Esophagus muscularis mucosa (tissue), 4 donors: ENCODE data around the gene CHRNA4. TPM values are rescaled to one million over a fixed set of nuclear protein-coding genes. Genes with fewer than 3 reads are reported as not detected.
A peak's percentile ranks its signal among the peaks of the same experiment; 100 is the strongest.
"Not testable (repeated sequence)": the region's sequence is repeated elsewhere in the genome, so short reads cannot be mapped to it uniquely, and the experiment has no call there.

ENCODE experiments used
- DNase-seq: peaks from one replicate; pipeline ENCODE4 v3.0.0-alpha.2; 2017; ENCODE audit errors: extremely low spot score
- H3K27ac ChIP-seq, 4 donors: fragments of 200-600 bp; sonication (generic); replicated peaks in 1 of 4; 1 replicate in 3 of 4; 2 replicates in 1 of 4; pipeline ENCODE4 v1.5.1; 2016 to 2019; ENCODE audit warnings: mild to moderate bottlenecking in 1 of 4
- H3K27me3 ChIP-seq, 4 donors: fragments of 200-600 bp; sonication (generic); one replicate each; pipeline versions ENCODE4 v1.5.1 to v1.6.0; 2016 to 2019
- H3K36me3 ChIP-seq, 4 donors: fragments of 200-600 bp; sonication (generic); one replicate each; pipeline ENCODE4 v1.5.1; 2016 to 2019
- H3K4me1 ChIP-seq, 4 donors: fragments of 200-600 bp; sonication (generic); one replicate each; pipeline ENCODE4 v1.5.1; 2016 to 2019
- H3K4me3 ChIP-seq, 4 donors: fragments of 200-600 bp; sonication (generic); 1 replicate in 2 of 4; 2 replicates in 2 of 4; pipeline ENCODE4 v1.5.1; 2016 to 2019; ENCODE audit warnings: mild to moderate bottlenecking in 4 of 4, moderate library complexity in 1 of 4
- H3K9me3 ChIP-seq, 4 donors: fragments of 200-600 bp; sonication (generic); 1 replicate in 3 of 4; 2 replicates in 1 of 4; pipeline ENCODE4 v1.5.1; 2016 to 2019
- CTCF ChIP-seq, 3 experiments: fragments of 200-600 bp in 2 of 3; fragments of 450-650 bp in 1 of 3; sonication (generic) in 2 of 3; IDR thresholded peaks; one replicate each; pipeline ENCODE4 v1.5.1; 2017 to 2019; ENCODE audit warnings: antibody characterized with exemption in 3 of 3, mild to moderate bottlenecking in 2 of 3, moderate library complexity in 1 of 3
- EP300 ChIP-seq: sonication (generic); formaldehyde crosslinking; IDR thresholded peaks from one replicate; pipeline ENCODE4 v1.6.1; 2017; ENCODE audit warnings: antibody characterized with exemption
- POLR2A ChIP-seq: fragments of 450-650 bp; IDR thresholded peaks from one replicate; pipeline ENCODE4 v1.6.1; 2017; ENCODE audit warnings: antibody characterized with exemption, moderate library complexity, mild to moderate bottlenecking, low read depth
- POLR2AphosphoS5 ChIP-seq, 2 donors: sonication (generic); formaldehyde crosslinking; IDR thresholded peaks; one replicate each; pipeline ENCODE4 v1.6.1; 2017; ENCODE audit warnings: antibody characterized with exemption in 2 of 2
- WGBS: methylation state at CpG from one replicate; pipeline ENCODE4 v1.1.5; 2018; 5-methylcytosine and 5-hydroxymethylcytosine counted together
- intact Hi-C: fragments of 100-400 bp; cut with DNase I; formaldehyde crosslinking; loops from one replicate; pipeline ENCODE4 v1.15.1; 2023
- total RNA-seq, 4 donors: library from RNA; depleted of rRNA; stranded (reverse); fragments of >200 nt; gene quantifications; one replicate each; pipeline versions ENCODE4 v1.1.0 to v1.2.1, GENCODE V29; 2016

CHRNA4 gene
- total RNA-seq, 4 donors from 2014 or later, result not detected

DNA sequence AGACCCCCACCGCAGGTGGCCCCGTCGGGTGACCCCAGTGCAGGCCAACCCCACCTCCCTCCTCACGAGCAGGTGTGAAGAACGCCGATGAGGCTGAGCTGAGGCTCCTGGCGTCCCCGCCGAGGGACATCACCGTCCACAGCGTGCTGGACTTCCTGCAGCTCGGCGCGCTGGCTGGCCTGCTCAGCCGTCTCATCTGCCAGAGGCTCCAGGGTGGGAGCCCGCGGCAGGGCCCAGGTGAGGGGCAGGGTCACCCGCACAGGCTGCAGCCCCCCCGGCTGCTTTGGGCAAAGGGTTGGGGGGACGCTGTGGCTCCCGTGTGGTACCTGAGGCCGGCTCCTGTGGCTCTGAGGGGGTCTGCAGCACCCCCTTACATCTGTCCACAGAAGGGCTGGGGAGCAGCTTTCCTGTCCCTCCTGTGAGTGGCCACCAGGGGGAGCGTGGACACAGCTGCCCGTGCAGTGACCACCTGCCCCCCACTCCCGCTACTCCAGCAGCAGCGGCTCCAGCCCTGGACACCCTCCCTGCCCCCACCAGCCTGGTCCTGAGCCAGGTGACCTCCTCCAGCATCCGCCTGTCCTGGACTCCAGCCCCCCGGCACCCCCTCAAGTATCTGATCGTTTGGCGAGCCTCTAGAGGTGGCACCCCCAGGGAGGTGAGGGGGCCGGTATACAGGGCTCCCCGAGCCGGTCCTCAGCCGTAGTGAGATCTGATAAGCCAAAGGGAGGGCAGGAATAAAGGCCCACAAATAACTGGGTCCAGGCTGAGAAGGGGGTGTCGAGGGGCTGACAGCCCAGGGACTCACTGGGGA is 51.7 kb downstream of the CHRNA4 start:
- DNase-seq, result no peak
- Histone ChIP-seq H3K36me3 (no peaks in the 10 kb centered on the region), H3K9me3 (no peaks in the 10 kb centered on the region), H3K4me1 (peaks cover 0 to 20% (median 14%) of the 10 kb centered on the region in 4 donors), H3K4me3 (no peak overlapping the region), H3K27ac (no peak overlapping the region), H3K27me3 (peaks cover 0 to 84% (median 28%) of the 10 kb centered on the region in 4 donors)
- TF ChIP-seq POLR2A (no peak), CTCF (IDR thresholded peaks at IDR 0.05) (peak; percentile 55 to 89 (median 67)), POLR2AphosphoS5 (IDR thresholded peaks at IDR 0.05) (no peak)
- intact Hi-C loops, result loop anchor here (5.0 kb wide), 1 partner anchor 73 kb away; no protein-coding TSS in a partner anchor
- WGBS, result 36% methylated on average over 14 of the region's 35 CpGs

DNA sequence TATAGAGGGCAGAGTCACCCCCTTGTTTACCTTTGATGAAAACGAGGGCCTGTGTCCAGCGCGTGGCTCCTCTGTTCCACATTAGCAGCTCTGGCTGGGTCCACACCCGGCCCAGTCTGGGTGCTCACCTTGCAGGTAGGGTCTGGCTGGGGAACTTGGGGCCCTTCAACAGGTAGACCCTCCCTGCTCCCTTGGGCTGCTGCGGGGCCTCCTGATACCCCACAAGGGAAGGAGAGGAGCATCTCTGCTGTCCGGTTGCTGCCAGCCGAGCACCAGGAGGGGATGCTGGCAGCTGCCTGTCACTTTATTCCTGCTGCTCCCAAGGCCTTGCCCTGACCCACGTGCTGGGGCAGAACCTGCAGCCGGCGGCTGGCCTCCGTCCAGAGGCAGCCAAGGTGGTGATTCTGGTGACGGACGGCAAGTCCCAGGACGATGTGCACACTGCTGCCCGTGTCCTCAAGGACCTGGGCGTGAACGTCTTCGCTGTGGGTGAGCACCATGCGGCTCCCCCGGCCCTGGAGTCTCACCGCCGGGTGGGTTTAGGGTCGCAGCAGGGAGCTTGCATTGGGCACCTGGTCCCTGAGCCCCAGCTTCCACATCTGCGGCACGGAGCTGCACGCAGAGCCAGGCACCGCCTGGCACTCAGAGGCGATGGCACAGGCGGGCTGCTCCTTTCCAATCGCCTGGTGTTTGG is 52.8 kb downstream of the CHRNA4 start:
- H3K4me3 ChIP-seq, result no peak overlapping the region
- H3K27me3 ChIP-seq, result peaks cover 0 to 91% (median 28%) of the 10 kb centered on the region in 4 donors
- no peaks in the 10 kb centered on the region for H3K36me3 ChIP-seq
- TF ChIP-seq EP300 (no peak), CTCF (IDR thresholded peaks at IDR 0.05) (no peak), POLR2AphosphoS5 (IDR thresholded peaks at IDR 0.05) (no peak), POLR2A (no peak)
- WGBS, result 74% methylated on average over 9 of the region's 30 CpGs
- intact Hi-C loops, result loop anchor here (5.0 kb wide), 1 partner anchor 74 kb away; no protein-coding TSS in a partner anchor
- H3K9me3 ChIP-seq, result no peaks in the 10 kb centered on the region
- DNase-seq, result no peak
- H3K4me1 ChIP-seq, result peaks cover 0 to 20% (median 14%) of the 10 kb centered on the region in 4 donors
- no peak overlapping the region for H3K27ac ChIP-seq

DNA sequence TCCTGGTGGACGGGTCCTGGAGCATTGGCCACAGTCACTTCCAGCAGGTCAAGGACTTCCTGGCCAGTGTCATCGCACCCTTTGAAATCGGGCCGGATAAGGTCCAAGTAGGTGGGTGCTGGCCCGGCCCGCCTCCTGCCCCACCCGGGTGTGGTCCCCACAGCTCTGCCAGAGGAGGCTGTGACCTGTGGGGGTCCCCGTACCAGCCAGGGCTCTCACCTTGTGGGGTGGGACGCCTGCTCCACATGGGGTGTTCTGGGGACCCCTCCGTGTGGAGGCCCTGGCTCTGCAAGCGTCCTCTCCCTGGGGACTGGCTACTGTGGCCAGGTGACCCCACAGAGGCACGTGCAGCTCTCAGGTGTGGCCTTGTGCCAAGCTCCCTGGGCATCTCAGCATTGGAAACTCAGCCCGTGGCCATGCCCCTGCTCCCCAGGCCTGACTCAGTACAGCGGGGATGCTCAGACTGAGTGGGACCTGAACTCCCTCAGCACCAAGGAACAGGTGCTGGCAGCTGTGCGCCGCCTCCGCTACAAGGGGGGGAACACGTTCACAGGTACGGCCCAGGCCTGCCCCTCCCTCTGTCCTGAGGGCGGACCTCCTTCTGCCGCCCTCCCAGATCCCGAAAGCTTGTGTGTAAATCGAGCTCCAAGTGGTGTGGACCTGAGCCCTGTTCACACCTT is 53.5 kb downstream of the CHRNA4 start:
- 81% methylated on average over 12 of the region's 23 CpGs for WGBS
- intact Hi-C loops, result loop anchor here (5.0 kb wide), 1 partner anchor 75 kb away; no protein-coding TSS in a partner anchor
- Histone ChIP-seq H3K4me1 (peaks cover 0 to 14% (median 10%) of the 10 kb centered on the region in 4 donors), H3K27me3 (peaks cover 0 to 90% (median 28%) of the 10 kb centered on the region in 4 donors), H3K9me3 (no peaks in the 10 kb centered on the region), H3K4me3 (no peak overlapping the region), H3K36me3 (no peaks in the 10 kb centered on the region), H3K27ac (no peak overlapping the region)
- TF ChIP-seq POLR2AphosphoS5 (IDR thresholded peaks at IDR 0.05), result no peak
- TF ChIP-seq CTCF (IDR thresholded peaks at IDR 0.05), result no peak
- no peak for TF ChIP-seq POLR2A
- no peak for DNase-seq

DNA sequence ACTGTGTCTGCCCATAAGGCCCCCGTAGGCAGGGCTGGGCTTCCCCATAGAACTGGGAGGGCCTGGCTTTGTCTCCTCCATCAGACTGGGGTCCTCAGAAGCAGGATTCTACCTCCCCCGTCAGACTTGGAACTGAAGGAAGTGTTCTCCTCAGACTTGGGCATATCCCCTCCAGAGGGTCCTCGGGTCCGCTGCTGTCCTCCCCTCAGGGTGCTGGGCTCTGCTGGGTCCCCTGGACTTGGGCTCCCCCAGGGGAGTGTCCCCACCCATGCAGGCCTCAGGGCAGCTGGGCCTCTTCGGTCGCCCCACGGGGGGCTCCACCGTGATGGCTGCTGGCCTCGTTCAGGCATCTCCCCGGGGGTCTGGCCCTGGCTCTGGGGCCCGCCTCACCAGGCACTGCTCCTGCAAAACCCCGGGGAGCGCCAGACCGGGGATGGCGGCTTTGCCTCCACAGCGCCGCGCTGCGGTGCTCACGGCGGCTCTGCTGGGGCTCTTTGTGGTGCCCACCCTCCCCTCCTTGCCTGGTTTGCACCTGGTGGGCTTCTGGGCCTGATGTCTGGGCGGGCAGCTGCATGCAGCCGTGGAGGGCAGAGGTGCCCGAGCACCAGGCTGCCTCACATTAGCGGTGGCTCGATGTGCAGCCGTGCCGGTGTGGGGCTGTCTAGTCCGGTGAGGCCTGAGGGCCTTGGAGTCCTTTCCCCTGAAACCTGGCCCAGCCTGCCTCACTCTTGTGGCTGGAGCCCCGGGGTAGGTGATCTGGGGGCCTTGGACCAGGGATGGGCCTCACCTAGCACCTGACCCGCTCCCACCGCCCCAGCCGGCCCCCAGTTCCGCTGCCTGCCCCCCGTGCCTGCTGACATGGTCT is 54.2 kb downstream of the CHRNA4 start:
- 78% methylated on average over 14 of the region's 35 CpGs for WGBS
- no peak for DNase-seq
- H3K4me1 ChIP-seq, result peaks cover 0 to 10% (median 4%) of the 10 kb centered on the region in 4 donors
- intact Hi-C loops, result loop anchor here (5.0 kb wide), 1 partner anchor 75 kb away; no protein-coding TSS in a partner anchor
- H3K27me3 ChIP-seq, result peaks cover 0 to 88% (median 28%) of the 10 kb centered on the region in 4 donors
- no peak overlapping the region for H3K4me3 ChIP-seq
- H3K9me3 ChIP-seq, result peaks cover 0 to 6% (median 3%) of the 10 kb centered on the region in 4 donors
- no peaks in the 10 kb centered on the region for H3K36me3 ChIP-seq
- TF ChIP-seq POLR2A, result no peak
- TF ChIP-seq POLR2AphosphoS5 (IDR thresholded peaks at IDR 0.05), result no peak
- no peak for TF ChIP-seq EP300
- TF ChIP-seq CTCF (IDR thresholded peaks at IDR 0.05), result no peak
- no peak overlapping the region for H3K27ac ChIP-seq

DNA sequence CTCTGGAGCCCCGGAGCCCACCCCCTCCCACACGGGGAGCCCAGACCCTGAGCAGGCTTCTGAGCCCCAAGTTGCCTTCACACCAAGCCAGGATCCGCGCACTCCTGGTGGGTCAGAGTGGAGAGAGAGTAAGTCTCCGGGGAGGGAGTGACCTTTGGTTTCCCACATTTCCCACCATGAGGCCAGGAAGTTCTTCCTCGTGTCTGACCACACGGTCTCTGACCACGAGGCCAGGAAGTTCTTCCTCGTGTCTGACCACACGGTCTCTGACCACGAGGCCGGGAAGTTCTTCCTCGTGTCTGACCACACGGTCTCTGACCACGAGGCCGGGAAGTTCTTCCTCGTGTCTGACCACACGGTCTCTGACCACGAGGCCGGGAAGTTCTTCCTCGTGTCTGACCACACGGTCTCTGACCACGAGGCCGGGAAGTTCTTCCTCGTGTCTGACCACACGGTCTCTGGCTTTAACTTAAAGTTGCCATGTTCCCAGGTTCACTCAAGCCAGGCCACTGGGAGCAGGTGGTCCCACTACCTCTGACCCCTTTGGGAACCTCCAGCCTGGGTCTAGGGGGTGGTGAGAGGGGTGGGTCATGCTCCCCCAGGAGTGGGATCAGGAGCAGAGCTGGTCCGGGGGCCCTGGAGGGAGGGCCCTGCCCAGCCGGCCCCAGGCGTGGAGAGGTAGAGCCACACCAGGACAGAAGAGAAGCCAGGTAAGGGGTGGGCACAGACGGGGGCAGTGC is 55.0 kb downstream of the CHRNA4 start:
- peaks cover 0 to 82% (median 28%) of the 10 kb centered on the region in 4 donors for H3K27me3 ChIP-seq
- WGBS, result 83% methylated on average over 16 of the region's 30 CpGs

More for the DNA sequence above, 55.0 kb downstream of the CHRNA4 start:
- H3K36me3 ChIP-seq, H3K4me3 ChIP-seq, DNase-seq, H3K27ac ChIP-seq: not testable (repeated sequence)
- peaks cover 0 to 13% (median 10%) of the 10 kb centered on the region in 4 donors for H3K9me3 ChIP-seq
- intact Hi-C loops, result loop anchor here (5.0 kb wide), 1 partner anchor 76 kb away; no protein-coding TSS in a partner anchor
- peaks cover 0 to 10% (median 4%) of the 10 kb centered on the region in 4 donors for H3K4me1 ChIP-seq
